Calu3 (cell line): ENCODE results near the gene CD86. TPM values are rescaled to one million over a fixed set of nuclear protein-coding genes. Genes with fewer than 3 reads are reported as not detected.
"Not testable (repeated sequence)": the region's sequence is repeated elsewhere in the genome, so short reads cannot be mapped to it uniquely, and the experiment has no call there.

Experiments
- BruUV-seq: library from RNA; stranded (reverse); fragments of 400-500 nt; replicated peaks from 2 replicates; lab custom pipeline; 2021; lab: Mats Ljungman, UMichigan
- CTCF ChIA-PET: fragments of 300-600 bp; sonication (Branson Sonifier 250); formaldehyde crosslinking; loops from one replicate; lab custom pipeline; 2022; ENCODE audit warnings: antibody characterized with exemption; lab: Charles Lee
- DNase-seq: peaks from one replicate; pipeline ENCODE4 v3.0.0; 2022
- H3K27ac Mint-ChIP-seq: one replicate; pipeline ENCODE4 v1.8.0; 2022; ENCODE audit warnings: mixed read lengths; ENCODE audit not compliant: unreplicated experiment
- H3K27me3 Mint-ChIP-seq: one replicate; pipeline ENCODE4 v1.8.0; 2022; ENCODE audit warnings: mixed read lengths; ENCODE audit not compliant: unreplicated experiment
- H3K36me3 Mint-ChIP-seq: one replicate; pipeline ENCODE4 v1.8.0; 2022; ENCODE audit warnings: mild to moderate bottlenecking, moderate library complexity, mixed read lengths; ENCODE audit not compliant: insufficient read depth, unreplicated experiment
- H3K4me1 Mint-ChIP-seq: one replicate; pipeline ENCODE4 v1.8.0; 2022; ENCODE audit warnings: mild to moderate bottlenecking, low read depth, mixed read lengths; ENCODE audit not compliant: unreplicated experiment
- H3K4me3 Mint-ChIP-seq: one replicate; pipeline ENCODE4 v1.8.0; 2022; ENCODE audit warnings: mild to moderate bottlenecking, low read depth, moderate library complexity, mixed read lengths; ENCODE audit not compliant: unreplicated experiment
- H3K9me3 Mint-ChIP-seq: one replicate; pipeline ENCODE4 v1.8.0; 2022; ENCODE audit warnings: low read depth, mixed read lengths; ENCODE audit not compliant: unreplicated experiment
- CTCF ChIP-seq: fragments of 200-600 bp; IDR thresholded peaks from one replicate; pipeline ENCODE4 v1.8.0; 2022; ENCODE audit warnings: antibody characterized with exemption; ENCODE audit not compliant: unreplicated experiment
- intact Hi-C: fragments of 100-400 bp; cut with micrococcal nuclease; formaldehyde crosslinking; loops from one replicate; pipeline ENCODE4 v1.10.0; 2022; ENCODE audit not compliant: unreplicated experiment
- total RNA-seq: library from RNA; stranded (reverse); gene quantifications from 2 replicates; pipeline ENCODE4 v1.2.3, GENCODE V29; 2022

CD86 gene
- total RNA-seq, 1 experiment from 2014 or later, result not detected

- Mint-ChIP-seq H3K27me3 (no peaks in the 10 kb centered on the region), H3K4me1 (peaks cover 8% of the 10 kb centered on the region), H3K4me3 (no peak overlapping the region), H3K36me3 (no peaks in the 10 kb centered on the region), H3K27ac (no peak overlapping the region), H3K9me3 (peaks cover 10% of the 10 kb centered on the region)
- DNase-seq, result no peak
- CTCF ChIA-PET, result no interaction called here
- no peak for TF ChIP-seq CTCF
- intact Hi-C loops, result no loop called here
- BruUV-seq, result no TSS peak
These were observed 22.6 kb upstream of the CD86 start for GRCh38 chr3:122032531-122032930.

GRCh38 chr3:122033023-122033422, 22.1 kb upstream of the CD86 start:
- intact Hi-C loops, result no loop called here
- peaks cover 13% of the 10 kb centered on the region for H3K9me3 Mint-ChIP-seq
- no TSS peak for BruUV-seq
- TF ChIP-seq CTCF, result no peak
- CTCF ChIA-PET, result no interaction called here
- H3K27me3 Mint-ChIP-seq, result no peaks in the 10 kb centered on the region
- no peaks in the 10 kb centered on the region for H3K36me3 Mint-ChIP-seq
- no peak overlapping the region for H3K4me3 Mint-ChIP-seq
- H3K4me1 Mint-ChIP-seq, result peaks cover 8% of the 10 kb centered on the region
- DNase-seq, result no peak
- H3K27ac Mint-ChIP-seq, result no peak overlapping the region

GRCh38 chr3:122047296-122047695, 7.9 kb upstream of the CD86 start:
- CTCF ChIA-PET, intact Hi-C loops, H3K27me3 Mint-ChIP-seq, H3K9me3 Mint-ChIP-seq, H3K4me1 Mint-ChIP-seq, DNase-seq, H3K36me3 Mint-ChIP-seq, BruUV-seq, H3K4me3 Mint-ChIP-seq, H3K27ac Mint-ChIP-seq: not testable (repeated sequence)

GRCh38 chr3:122047773-122048172, 7.4 kb upstream of the CD86 start:
- BruUV-seq, H3K27me3 Mint-ChIP-seq, H3K27ac Mint-ChIP-seq, H3K9me3 Mint-ChIP-seq, DNase-seq, H3K4me3 Mint-ChIP-seq, H3K4me1 Mint-ChIP-seq, CTCF ChIA-PET, H3K36me3 Mint-ChIP-seq, intact Hi-C loops: not testable (repeated sequence)

- BruUV-seq, result no TSS peak
- intact Hi-C loops, result no loop called here
- H3K27me3 Mint-ChIP-seq, result peaks cover 3% of the 10 kb centered on the region
- no peak overlapping the region for H3K4me3 Mint-ChIP-seq
- H3K4me1 Mint-ChIP-seq, result no peaks in the 10 kb centered on the region
- no peaks in the 10 kb centered on the region for H3K36me3 Mint-ChIP-seq
- no peaks in the 10 kb centered on the region for H3K9me3 Mint-ChIP-seq
- TF ChIP-seq CTCF, result no peak
- no peak overlapping the region for H3K27ac Mint-ChIP-seq
- CTCF ChIA-PET, result no interaction called here
- DNase-seq, result no peak
These were observed 2.2 kb upstream of the CD86 start for GRCh38 chr3:122052968-122053367.
